ENCODE measurements around the gene FGD4. TPM values are rescaled to one million over a fixed set of nuclear protein-coding genes. Genes with fewer than 3 reads are reported as not detected.

FGD4 gene
- total and polyA plus RNA-seq, 9 of the 15 experiments (the other 6 are each of a cell fraction or from before 2014, with no cell fraction given), result 0.05 to 0.51 (median 0.27) TPM

- TF ChIP-seq CHAMP1 (IDR thresholded peaks at IDR 0.05), result no peak
- TF ChIP-seq VEZF1 (CRISPR knock-in tag; IDR thresholded peaks at IDR 0.05), result no peak
- TF ChIP-seq ZNF740 (CRISPR knock-in tag; IDR thresholded peaks at IDR 0.05), result no peak
- no peak for TF ChIP-seq ZNF740 (tag; IDR thresholded peaks at IDR 0.05)
- no peak for TF ChIP-seq ZNF133 (CRISPR knock-in tag; IDR thresholded peaks at IDR 0.05)
- no peak for TF ChIP-seq FOS (IDR thresholded peaks at IDR 0.05; ENCODE audit: extremely low read depth, insufficient read length)
- TF ChIP-seq ZNF174 (CRISPR knock-in tag; IDR thresholded peaks at IDR 0.05), result no peak
- TF ChIP-seq ILK (tag; IDR thresholded peaks at IDR 0.05; ENCODE audit: borderline replicate concordance, low read depth), result no peak
- 0 out of 2 replicates have a peak, but pooled peaks have one; percentile 42 for TF ChIP-seq ATF6 (CRISPR knock-in tag; IDR thresholded peaks at IDR 0.05)
- TF ChIP-seq BRF1 (IDR thresholded peaks at IDR 0.05; ENCODE audit: borderline replicate concordance, extremely low read depth, insufficient read length), result no peak
- TF ChIP-seq ZNF699 (CRISPR knock-in tag; IDR thresholded peaks at IDR 0.05; ENCODE audit: insufficient replicate concordance), result no peak
- TF ChIP-seq ZSCAN29 (IDR thresholded peaks at IDR 0.05), result no peak
- TF ChIP-seq SMAD2 (IDR thresholded peaks at IDR 0.05; ENCODE audit: low read depth, low read length), result no peak
- TF ChIP-seq FOSL1 (tag; conservative IDR thresholded peaks at IDR 0.05), result no peak
- TF ChIP-seq EP300 (IDR thresholded peaks at IDR 0.05; ENCODE audit: low read length), result no peak
- no peak for TF ChIP-seq SRSF9 (IDR thresholded peaks at IDR 0.05; ENCODE audit: borderline replicate concordance, low read depth, low read length)
- no peak for TF ChIP-seq ID3 (CRISPR knock-in tag; IDR thresholded peaks at IDR 0.05)
- peak; percentile 54 for TF ChIP-seq ID3 (tag; IDR thresholded peaks at IDR 0.05)
- no peak for TF ChIP-seq FOXA3 (CRISPR knock-in tag; conservative IDR thresholded peaks at IDR 0.05 in 1 of 2, IDR thresholded peaks at IDR 0.05 in 1 of 2)
- TF ChIP-seq ZNF507 (tag; conservative IDR thresholded peaks at IDR 0.05), result no peak
- TF ChIP-seq KAT7 (CRISPR knock-in tag; IDR thresholded peaks at IDR 0.05; ENCODE audit: borderline replicate concordance), result no peak
Measured at GRCh38 chr12:32399370-32400113, at the start of gene FGD4 (continued).

All from K562 (cell line).